ENCODE measurements around the gene CYB5D1.

CYB5D1 gene

DNA sequence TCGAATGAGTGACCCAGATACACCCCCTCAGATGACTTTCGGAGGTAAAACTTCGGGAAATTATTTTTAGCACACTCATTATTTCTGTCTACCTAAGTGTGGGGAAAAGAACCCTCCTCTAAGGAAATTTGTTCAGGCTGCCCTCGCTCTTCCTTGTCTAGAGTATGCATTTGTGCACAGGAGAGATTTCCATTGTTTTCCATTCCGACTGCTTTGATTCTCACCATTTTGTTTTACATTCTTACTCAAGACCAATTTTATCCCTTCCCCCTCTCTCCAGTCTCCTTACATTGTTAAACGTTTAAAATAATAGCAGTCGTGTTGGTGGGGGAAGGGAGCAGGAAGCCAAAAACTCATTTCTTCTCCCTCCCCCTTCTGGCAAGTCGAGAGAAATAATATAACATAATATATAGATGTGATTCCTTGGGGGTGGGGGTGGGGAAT, 29.3 kb downstream of the CYB5D1 start:
- DNase-seq: peak; percentile 57

DNA sequence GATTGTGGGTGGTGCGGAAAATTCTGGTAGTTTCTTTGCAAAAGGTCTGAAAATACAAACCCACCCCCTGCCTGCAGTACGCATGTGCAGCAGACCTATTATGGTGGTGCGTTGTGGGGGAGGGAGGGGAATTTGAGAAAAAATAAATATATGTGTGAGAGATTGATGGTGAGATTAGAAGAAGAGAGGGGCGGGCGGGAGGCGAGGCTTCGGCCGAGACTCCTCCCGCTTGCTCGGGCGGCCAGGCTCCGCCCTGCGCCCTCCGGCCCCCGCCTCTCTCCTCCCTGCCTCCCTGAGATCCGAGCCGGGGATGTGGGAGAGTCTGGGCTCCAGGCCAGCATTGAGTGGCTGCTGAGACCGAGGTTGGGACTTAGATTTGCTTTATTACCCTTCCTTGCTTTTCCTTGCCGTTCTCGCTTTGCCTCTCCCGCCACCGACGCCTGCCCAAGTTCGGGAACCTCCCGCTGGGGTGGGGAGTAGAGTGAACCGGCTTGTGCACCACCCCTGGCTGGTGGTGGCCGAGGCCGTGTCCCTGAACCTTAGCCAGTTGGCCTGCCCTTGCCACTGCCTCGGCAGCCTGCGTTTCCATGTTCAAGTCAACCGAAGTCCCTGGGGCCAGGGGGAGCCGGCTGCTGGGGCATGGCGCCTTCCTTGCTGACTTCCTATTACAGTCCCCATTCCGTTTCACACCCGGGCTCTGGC, 29.8 kb downstream of the CYB5D1 start:
- peak; percentile 85 for DNase-seq

DNA sequence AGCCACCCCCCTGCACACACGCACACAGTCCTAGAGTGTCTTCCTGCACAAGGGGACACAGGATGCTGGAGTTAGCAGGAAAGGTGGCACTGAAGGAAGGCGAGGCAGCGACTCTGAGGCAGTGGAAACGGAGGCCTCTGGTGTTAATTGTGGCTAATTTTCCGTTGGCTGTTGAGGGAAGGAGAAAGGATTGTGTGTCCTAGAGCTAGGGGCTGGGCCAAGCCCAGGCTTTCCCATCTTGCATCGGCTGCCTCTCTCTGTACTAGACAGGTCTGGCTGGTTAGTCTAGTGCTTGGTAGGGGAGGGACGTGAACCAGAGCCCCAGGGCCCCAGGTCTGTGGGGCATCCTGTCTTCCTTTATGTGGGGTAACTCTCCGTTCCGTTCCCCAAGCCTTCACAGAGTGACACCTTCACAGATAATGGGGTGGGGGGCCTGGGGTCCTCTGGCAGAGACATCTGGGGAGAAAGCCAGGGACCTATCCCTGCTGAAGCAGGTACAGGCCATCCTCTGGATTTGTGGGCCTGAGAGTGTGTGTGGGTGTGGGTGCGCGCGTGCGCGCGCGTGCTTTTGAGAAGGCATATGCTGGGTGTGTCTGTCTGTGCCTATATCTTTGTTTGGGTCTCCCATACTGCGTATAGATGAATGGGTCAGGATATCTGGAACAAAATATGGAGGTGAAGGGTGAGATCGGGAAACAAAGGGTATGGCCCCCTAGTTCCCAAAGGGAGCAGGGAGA, 30.5 kb downstream of the CYB5D1 start, which contains the start of gene CHD3:
CHD3 (plus strand) TSS at position 606 of the 737 bp plus-strand sequence. CDS start 212 bp downstream, outside the sequence.
- no peak for DNase-seq

DNA sequence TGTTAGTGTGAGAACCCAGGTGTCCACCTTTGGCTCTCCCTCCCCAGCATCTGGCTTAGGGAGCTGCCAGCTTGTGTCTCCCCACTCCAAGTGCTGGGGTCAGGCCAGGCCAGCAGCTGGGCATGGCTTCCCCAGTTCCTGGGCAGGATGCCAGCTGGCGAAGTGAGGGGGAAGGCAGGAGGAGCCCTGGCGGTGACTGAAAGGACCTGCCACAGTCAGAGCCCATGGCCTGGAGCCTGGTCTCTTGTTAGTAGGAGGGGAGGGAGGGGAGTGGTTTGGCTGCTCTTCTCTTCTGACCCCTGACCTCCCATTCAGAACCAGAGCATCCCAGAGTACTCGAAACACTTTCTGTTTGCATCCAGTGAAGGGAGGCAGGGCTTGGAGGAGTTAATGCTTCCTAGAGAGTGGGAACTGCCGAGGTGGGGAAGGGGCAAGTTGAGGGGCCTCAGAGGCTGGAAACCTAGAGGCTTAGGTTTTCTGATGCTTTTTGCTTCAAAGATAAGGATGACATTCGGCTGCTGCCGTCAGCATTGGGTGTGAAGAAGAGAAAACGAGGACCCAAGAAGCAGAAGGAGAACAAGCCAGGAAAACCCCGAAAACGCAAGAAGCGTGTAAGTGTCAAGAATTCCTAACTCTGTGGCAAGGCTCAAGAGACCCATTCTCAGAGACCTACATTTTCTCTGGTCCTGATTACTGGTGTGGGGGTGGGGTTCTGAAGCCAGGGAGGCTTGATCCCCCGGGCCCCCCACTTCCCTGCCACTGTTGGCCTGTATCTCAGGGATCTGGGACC, 31.6 kb downstream of the CYB5D1 start:
- peak; percentile 48 for DNase-seq

DNA sequence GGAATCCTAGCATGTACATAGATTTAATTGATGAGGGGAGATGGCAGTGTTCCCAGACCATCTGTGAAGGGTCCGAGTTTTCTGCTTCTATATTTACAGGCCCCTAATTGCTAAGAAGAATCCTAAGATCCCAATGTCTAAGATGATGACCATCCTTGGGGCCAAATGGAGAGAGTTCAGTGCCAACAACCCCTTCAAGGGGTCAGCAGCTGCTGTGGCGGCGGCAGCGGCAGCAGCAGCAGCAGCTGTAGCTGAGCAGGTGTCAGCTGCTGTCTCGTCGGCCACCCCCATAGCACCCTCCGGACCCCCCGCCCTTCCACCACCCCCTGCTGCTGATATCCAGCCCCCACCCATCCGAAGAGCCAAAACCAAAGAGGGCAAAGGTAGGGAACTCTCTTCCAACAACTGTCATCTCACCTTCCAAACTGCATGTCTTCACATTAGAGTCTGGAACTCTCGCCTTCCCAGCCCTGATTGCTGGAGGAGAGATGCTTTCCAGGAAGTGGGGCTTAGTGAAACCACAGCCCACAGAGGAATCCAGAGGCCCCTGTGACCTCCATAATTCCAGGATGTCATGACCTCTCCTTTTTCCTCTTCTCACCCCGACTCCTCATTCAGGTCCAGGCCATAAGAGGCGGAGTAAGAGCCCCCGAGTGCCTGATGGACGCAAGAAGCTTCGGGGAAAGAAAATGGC, 35.5 kb downstream of the CYB5D1 start:
- DNase-seq: no peak

DNA sequence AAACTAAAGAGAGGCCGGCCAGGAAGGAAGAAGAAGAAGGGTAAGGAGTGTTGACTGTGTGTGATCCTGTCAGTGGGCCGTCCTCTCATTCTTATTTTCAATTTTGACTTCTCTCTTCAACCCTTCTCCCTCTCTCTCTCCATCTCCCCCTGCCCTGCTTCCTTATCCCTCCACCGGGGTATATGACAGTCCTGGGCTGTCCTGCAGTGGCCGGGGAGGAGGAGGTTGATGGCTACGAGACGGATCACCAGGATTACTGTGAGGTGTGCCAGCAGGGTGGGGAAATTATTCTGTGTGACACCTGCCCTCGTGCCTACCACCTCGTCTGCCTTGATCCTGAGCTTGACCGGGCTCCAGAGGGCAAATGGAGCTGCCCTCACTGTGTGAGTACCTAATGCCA, 36.4 kb downstream of the CYB5D1 start:
- DNase-seq: no peak

DNA sequence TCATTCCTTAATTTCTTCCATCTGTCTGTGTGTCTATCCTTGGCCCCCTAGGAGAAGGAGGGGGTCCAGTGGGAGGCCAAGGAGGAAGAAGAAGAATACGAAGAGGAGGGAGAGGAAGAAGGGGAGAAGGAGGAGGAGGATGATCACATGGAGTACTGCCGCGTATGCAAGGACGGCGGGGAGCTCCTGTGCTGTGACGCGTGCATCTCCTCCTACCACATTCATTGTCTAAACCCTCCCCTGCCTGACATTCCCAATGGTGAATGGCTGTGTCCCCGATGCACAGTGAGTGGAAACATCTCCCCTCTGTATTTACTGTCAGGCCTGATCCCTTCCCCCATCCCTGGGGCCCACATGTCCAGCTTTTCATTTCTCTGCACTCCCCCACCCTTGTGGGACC, 37.1 kb downstream of the CYB5D1 start:
- DNase-seq: no peak

DNA sequence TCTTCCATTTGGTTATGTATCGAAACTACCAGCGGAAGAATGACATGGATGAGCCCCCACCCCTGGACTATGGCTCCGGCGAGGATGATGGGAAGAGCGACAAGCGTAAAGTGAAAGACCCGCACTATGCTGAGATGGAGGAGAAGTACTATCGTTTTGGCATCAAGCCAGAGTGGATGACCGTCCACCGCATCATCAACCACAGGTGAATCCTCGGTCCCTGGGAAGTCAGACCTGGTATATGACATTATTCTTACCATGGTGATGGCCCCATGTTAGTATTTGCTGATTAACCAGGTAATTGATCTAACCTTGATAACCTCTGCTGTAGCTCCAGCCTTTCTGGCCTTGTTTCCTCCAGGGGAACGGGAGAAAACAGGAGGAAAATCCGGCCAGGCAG, 39.3 kb downstream of the CYB5D1 start:
- DNase-seq: no peak

DNA sequence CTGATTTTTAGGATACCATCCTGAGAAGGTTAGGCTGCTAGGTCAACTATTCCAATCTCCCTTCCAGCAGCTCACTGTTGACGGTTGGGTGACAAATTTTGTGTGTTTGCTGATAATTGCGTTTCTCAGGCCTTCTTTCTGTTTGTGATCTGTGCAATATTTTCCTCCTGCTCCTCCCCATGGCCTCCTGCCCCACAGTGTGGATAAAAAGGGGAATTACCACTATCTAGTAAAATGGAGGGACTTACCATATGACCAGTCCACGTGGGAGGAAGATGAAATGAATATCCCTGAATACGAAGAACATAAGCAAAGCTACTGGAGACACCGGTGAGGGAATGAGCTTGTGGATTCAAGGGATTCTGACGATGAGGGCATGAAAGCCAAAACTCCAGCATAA, 40.0 kb downstream of the CYB5D1 start:
- DNase-seq: no peak

DNA sequence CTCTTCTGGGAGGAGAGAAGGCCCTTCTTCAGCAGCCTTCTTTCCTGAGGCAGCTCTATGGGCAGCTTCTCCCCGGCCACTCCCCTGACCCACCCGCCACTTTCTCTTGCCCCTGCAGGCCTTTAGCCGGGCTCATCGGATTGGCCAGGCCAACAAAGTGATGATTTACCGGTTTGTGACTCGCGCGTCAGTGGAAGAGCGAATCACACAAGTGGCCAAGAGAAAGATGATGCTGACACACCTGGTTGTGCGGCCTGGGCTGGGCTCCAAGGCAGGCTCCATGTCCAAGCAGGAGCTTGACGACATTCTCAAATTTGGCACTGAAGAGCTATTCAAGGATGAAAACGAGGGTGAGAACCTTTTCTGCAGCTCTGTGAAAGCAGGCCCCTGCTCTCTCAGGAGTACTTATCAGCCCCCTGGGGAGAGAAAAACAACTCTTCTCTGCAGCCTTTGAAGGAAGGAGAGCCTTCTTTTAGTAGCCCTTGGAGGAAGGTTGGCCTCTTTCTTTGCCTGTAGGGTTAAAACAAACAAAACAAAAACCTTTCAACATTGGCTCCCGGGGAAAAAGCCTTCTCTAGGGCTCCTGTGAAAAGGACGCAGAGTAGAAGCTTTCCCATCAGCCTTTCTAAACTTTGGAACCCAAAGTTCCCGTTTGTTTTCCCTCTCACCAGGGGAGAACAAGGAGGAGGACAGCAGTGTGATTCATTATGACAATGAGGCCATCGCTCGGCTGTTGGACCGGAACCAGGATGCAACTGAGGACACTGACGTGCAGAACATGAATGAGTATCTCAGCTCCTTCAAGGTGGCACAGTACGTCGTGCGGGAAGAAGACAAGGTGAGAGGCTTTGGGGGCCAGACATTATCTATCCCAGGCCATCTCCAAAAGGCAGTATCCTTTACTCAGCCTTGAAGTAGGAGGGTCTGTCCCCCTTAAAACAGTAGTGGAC, 45.6 kb downstream of the CYB5D1 start:
- no peak for DNase-seq

DNA sequence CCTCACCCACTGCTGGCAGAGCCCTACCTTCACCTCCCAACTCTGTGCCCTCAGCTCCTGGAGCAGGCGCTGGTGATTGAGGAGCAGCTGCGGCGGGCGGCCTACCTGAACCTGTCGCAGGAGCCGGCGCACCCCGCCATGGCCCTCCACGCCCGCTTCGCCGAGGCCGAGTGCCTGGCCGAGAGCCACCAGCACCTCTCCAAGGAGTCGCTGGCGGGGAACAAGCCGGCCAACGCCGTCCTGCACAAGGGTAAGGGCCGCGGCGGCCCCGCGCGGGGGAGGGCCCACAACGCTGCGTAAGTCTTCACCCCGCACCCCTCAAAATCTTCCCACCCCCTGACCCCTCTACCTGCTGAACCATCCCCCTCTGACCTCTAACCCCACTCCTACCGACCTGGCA, 51.3 kb downstream of the CYB5D1 start:
- DNase-seq: no peak

DNA sequence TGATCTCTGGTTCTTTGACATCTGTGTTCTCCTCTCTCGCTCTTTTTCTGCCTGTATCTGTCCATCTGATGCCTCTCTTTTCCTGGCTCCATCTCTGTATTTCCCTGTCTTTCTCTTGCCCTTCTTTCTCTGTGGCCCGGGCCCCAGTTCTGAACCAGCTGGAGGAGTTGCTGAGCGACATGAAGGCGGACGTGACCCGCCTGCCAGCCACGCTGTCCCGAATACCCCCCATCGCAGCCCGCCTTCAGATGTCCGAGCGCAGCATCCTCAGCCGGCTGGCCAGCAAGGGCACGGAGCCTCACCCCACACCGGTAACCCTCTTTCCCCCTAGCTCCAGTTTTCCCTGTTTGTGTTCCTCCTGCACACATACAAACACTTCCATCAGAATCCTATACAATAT, 52.5 kb downstream of the CYB5D1 start:
- DNase-seq: no peak

DNA sequence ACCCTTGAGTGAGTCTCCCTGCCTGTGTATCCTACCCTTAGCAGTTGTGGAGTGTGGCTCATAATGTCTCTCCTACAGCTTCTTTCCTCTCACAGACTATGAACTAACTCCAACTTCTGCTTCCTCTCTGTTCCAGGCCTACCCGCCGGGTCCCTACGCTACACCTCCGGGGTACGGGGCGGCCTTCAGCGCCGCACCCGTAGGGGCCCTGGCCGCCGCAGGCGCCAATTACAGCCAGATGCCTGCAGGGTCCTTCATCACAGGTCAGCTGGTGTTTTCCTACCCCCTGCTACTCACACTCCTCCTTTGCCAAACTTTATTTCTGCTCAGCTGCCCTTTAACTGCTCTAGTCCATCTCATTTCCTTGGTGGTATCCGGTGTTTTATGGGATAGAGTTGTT, 52.9 kb downstream of the CYB5D1 start:
- no peak for DNase-seq

DNA sequence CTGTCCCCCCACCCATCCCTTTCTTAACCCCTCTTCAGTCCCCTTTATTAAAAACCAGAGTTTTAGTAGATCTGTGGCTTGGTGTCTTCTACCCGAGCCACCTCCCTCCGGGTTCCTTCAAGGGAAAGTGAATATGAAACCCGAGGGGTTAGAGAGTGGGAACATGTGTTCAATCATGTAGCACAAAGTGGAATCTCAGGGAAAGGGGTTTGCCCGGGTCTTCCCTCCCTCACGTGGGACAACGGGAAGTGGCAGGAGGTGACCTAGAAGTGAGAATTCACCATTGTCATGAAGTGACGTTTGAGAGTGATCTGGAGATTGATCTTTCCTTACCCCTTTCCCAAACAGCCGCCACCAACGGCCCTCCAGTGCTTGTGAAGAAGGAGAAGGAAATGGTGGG, 53.3 kb downstream of the CYB5D1 start:
- no peak for DNase-seq
